Osteocyte (in vitro differentiated cells): ENCODE measurements around the gene LTK. TPM values are rescaled to one million over a fixed set of nuclear protein-coding genes. Genes with fewer than 3 reads are reported as not detected.

Experiments
- DNase-seq: peaks from one replicate; pipeline ENCODE4 v3.0.0; 2021; ENCODE audit warnings: mixed read lengths; ENCODE audit not compliant: unreplicated experiment; ENCODE audit errors: extremely low spot score
- H3K27ac Mint-ChIP-seq: one replicate; pipeline ENCODE4 v1.8.0; 2021; ENCODE audit warnings: mild to moderate bottlenecking, mixed read lengths; ENCODE audit not compliant: unreplicated experiment
- H3K27me3 Mint-ChIP-seq: one replicate; pipeline ENCODE4 v1.8.0; 2021; ENCODE audit warnings: mixed read lengths; ENCODE audit not compliant: unreplicated experiment
- H3K36me3 Mint-ChIP-seq: one replicate; pipeline ENCODE4 v1.8.0; 2021; ENCODE audit warnings: mixed read lengths; ENCODE audit not compliant: unreplicated experiment
- H3K4me1 Mint-ChIP-seq: one replicate; pipeline ENCODE4 v1.8.0; 2021; ENCODE audit warnings: mixed read lengths; ENCODE audit not compliant: unreplicated experiment
- H3K4me3 Mint-ChIP-seq: one replicate; pipeline ENCODE4 v1.8.0; 2021; ENCODE audit warnings: mild to moderate bottlenecking, moderate library complexity, mixed read lengths; ENCODE audit not compliant: unreplicated experiment
- H3K9me3 Mint-ChIP-seq: one replicate; pipeline ENCODE4 v1.8.0; 2021; ENCODE audit warnings: mixed read lengths; ENCODE audit not compliant: unreplicated experiment
- CTCF ChIP-seq: fragments of 200-600 bp; sonication (generic); IDR thresholded peaks from 2 replicates; pipeline ENCODE4 v1.5.0; 2021; ENCODE audit warnings: antibody characterized with exemption, mild to moderate bottlenecking, moderate library complexity
- total RNA-seq: library from RNA; stranded (reverse); gene quantifications from 2 replicates; pipeline ENCODE4 v1.2.1, GENCODE V29; 2021

Gene LTK
- total RNA-seq, 1 donor from 2014 or later: 0.91 TPM

GRCh38 chr15:41554915-41555314, 41.3 kb upstream of the LTK start:
- Mint-ChIP-seq H3K4me3 (no peak overlapping the region), H3K27me3 (peaks cover 4% of the 10 kb centered on the region), H3K4me1 (peaks cover 14% of the 10 kb centered on the region), H3K9me3 (no peaks in the 10 kb centered on the region), H3K36me3 (no peaks in the 10 kb centered on the region), H3K27ac (no peak overlapping the region)
- DNase-seq: no peak
- no peak for TF ChIP-seq CTCF

GRCh38 chr15:41554343-41554742, 40.7 kb upstream of the LTK start:
- Mint-ChIP-seq H3K27me3 (peaks cover 4% of the 10 kb centered on the region), H3K4me1 (peaks cover 10% of the 10 kb centered on the region), H3K4me3 (no peak overlapping the region), H3K36me3 (no peaks in the 10 kb centered on the region), H3K27ac (no peak overlapping the region), H3K9me3 (no peaks in the 10 kb centered on the region)
- DNase-seq: no peak
- no peak for TF ChIP-seq CTCF

GRCh38 chr15:41553731-41554130, 40.1 kb upstream of the LTK start:
- no peak overlapping the region for H3K27ac Mint-ChIP-seq
- peaks cover 10% of the 10 kb centered on the region for H3K4me1 Mint-ChIP-seq
- H3K27me3 Mint-ChIP-seq: peaks cover 4% of the 10 kb centered on the region
- DNase-seq: no peak
- H3K9me3 Mint-ChIP-seq: no peaks in the 10 kb centered on the region
- TF ChIP-seq CTCF: no peak
- H3K36me3 Mint-ChIP-seq: no peaks in the 10 kb centered on the region
- H3K4me3 Mint-ChIP-seq: no peak overlapping the region

GRCh38 chr15:41550066-41550775, 36.6 kb upstream of the LTK start:
- no peak for TF ChIP-seq CTCF
- no peak for DNase-seq

DNA sequence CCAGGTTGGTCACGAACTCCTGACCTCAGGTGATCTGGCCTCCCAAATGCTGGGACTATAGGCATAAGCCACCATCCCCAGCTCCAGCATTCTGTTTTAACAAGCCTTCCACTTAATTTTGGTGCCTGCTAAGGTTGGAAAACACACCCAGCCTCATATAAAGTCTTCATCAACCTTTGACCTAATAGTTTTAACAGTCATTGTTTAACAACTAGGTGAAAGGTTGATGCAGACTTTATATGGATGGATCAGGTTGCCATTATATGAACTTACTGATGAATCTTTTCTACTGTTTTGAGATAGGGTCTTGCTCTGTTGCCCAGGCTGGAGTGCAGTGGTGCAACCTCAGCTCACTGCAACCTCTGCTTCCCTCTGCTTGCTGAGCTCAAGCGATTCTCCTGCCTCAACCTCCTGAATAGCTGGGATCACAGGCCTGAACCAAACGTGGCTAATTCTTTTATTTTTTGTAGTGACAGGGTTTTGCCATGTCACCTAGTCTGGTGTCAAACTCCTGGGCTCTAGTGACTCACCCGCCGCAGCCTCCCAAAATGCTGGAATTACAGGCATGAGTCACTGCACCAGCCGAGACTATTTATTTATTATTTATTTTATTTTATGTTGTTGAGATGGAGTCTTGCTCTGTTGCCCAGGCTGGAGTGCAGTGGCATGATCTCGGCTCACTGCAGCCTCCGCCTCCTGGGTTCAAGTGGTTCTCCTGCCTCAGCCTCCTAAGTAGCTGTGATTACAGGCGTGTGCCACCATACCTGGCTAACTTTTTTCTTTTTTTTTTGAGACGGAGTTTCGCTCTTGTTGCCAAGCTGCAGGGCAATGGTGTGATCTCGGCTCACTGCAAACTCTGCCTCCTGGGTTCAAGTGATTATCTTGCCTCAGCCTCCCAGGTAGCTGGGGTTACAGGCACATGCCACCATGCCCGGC, 33.5 kb upstream of the LTK start:
- peaks cover 7% of the 10 kb centered on the region for H3K4me1 Mint-ChIP-seq
- TF ChIP-seq CTCF: no peak
- DNase-seq: no peak
- H3K36me3 Mint-ChIP-seq: no peaks in the 10 kb centered on the region
- no peaks in the 10 kb centered on the region for H3K27me3 Mint-ChIP-seq
- no peak overlapping the region for H3K4me3 Mint-ChIP-seq
- H3K27ac Mint-ChIP-seq: no peak overlapping the region
- no peaks in the 10 kb centered on the region for H3K9me3 Mint-ChIP-seq

More at GRCh38 chr15:41550066-41550775, 36.6 kb upstream of the LTK start:
- no peak overlapping the region for H3K4me3 Mint-ChIP-seq
- H3K4me1 Mint-ChIP-seq: no peaks in the 10 kb centered on the region
- H3K9me3 Mint-ChIP-seq: no peaks in the 10 kb centered on the region
- H3K36me3 Mint-ChIP-seq: no peaks in the 10 kb centered on the region
- peaks cover 4% of the 10 kb centered on the region for H3K27me3 Mint-ChIP-seq
- H3K27ac Mint-ChIP-seq: no peak overlapping the region
